ENCODE results near the gene OVCA2. TPM values are rescaled to one million over a fixed set of nuclear protein-coding genes. Genes with fewer than 3 reads are reported as not detected.
A peak's percentile ranks its signal among the peaks of the same experiment; 100 is the strongest.

The OVCA2 gene
- total and polyA plus RNA-seq, 9 donors: 8.7 to 21.8 (median 13.8) TPM

DNA sequence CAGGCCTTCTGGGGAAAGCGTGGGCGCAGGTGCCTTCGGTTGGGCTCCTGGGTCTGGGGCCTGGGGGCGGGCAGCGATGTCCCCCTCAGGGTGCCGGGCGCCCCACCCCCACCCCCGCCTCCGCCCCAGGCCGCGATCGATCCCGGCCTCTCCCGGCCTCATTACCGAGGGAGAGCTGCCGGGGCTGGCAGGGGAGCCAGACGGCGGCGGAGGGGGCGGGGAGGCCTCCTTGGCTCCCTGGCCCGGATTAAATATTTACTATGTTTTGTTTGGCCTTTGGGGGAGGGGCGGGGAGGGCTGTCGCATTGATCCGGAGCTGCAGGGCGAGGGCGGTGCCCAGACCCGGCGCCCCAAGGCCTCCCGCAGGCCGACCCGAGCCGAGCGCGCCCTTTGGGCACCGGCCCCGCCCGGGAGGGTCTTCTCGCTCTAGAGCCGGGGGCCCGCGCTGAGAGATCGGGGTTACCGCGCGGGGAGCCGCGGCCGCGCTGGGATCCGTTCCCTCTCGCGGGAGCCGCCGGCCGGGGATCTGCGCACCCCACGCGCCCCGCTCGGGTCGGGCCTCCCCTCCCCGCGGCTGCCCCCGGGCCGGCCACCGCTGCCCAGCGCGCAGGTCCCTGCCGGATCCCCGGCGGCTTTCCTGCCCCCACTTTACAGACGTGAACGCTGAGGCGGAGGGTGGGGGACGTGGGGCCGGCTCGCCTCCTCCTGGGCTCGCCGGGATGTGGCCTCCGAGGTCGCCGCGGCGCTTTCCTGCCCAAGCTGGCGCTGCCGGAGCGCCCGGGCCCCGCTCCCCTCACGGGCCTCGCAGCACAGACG is 43.7 kb upstream of the OVCA2 start:
- no peak for DNase-seq
- WGBS (ENCODE audit: insufficient coverage): 2% methylated on average over 58 of the region's 92 CpGs
- Histone ChIP-seq H3K27me3 (ENCODE audit: control insufficient read depth, insufficient read depth, low read length) (peaks cover 24% of the 10 kb centered on the region), H3K36me3 (ENCODE audit: control insufficient read depth, insufficient read depth, low read length) (no peaks in the 10 kb centered on the region), H3K4me3 (ENCODE audit: low read length) (no peak overlapping the region), H3K4me1 (ENCODE audit: control insufficient read depth, insufficient read depth, low read length) (peaks cover 36% of the 10 kb centered on the region), H3K27ac (ENCODE audit: low read length) (no peak overlapping the region), H3K9me3 (replicated peaks; ENCODE audit: control insufficient read depth, low read depth, low read length) (no peaks in the 10 kb centered on the region)

GRCh38 chr17:1999557-2000251 is 42.1 kb upstream of the OVCA2 start:
- 29% methylated on average over 10 of the region's 13 CpGs for WGBS (ENCODE audit: insufficient coverage)
- DNase-seq: peak; percentile 81
- Histone ChIP-seq H3K27ac (ENCODE audit: low read length) (peak overlapping the region; percentile 89), H3K9me3 (replicated peaks; ENCODE audit: control insufficient read depth, low read depth, low read length) (no peaks in the 10 kb centered on the region), H3K27me3 (ENCODE audit: control insufficient read depth, insufficient read depth, low read length) (peaks cover 24% of the 10 kb centered on the region), H3K36me3 (ENCODE audit: control insufficient read depth, insufficient read depth, low read length) (no peaks in the 10 kb centered on the region), H3K4me1 (ENCODE audit: control insufficient read depth, insufficient read depth, low read length) (peaks cover 36% of the 10 kb centered on the region), H3K4me3 (ENCODE audit: low read length) (no peak overlapping the region)

DNA sequence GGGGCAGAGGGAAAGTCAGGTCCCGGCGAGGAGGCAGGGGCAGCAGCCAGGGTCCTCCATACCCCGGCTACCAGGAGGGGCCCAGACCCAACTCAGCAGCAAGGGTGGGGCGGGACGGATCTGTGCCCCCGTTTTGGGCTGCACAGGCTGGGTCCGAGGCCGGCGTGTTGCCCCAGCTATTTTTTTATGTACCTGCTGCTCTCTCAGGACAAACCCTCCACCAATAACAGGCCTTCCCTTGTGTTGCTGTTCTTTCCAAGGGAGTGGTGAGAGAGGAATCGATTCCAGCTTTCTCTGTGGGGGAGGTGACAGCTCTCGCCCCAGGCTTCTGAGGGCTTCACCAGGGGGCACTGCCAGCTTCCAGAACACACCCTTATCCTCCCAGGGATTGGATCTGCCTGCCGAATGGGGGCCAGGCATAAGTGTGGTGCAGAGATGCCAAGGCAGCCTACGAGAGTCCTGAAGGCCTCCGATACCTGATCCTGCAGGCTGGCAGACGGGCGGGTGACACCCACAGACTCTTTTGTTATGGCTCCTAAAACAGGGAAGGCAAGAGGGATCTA is 39.0 kb upstream of the OVCA2 start:
- DNase-seq: no peak
- no peaks in the 10 kb centered on the region for H3K36me3 ChIP-seq (ENCODE audit: control insufficient read depth, insufficient read depth, low read length)
- WGBS (ENCODE audit: insufficient coverage): 54% methylated on average over 9 of the region's 16 CpGs
- no peak overlapping the region for H3K27ac ChIP-seq (ENCODE audit: low read length)
- H3K4me1 ChIP-seq (ENCODE audit: control insufficient read depth, insufficient read depth, low read length): peaks cover 24% of the 10 kb centered on the region
- no peak overlapping the region for H3K4me3 ChIP-seq (ENCODE audit: low read length)
- H3K9me3 ChIP-seq (replicated peaks; ENCODE audit: control insufficient read depth, low read depth, low read length): no peaks in the 10 kb centered on the region
- H3K27me3 ChIP-seq (ENCODE audit: control insufficient read depth, insufficient read depth, low read length): peaks cover 2% of the 10 kb centered on the region

DNA sequence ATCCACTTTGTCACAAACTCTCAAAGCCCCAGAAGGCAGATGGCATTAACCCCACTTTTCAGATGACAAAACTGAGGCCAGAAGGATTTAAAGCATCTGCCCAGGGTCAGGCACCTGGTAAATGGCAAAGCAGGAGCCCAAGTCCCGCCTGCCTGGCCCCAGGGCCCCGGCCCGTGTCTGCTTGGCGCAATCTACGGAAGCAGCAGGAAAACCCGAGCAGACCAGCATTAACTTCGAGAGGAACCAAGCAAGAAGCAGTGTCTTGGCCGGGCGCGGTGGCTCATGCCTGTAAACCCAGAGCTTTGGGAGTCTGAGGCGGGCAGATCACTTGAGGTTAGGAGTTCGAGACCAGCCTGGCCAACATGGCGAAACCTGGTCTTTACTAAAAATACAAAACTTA is 38.3 kb upstream of the OVCA2 start:
- Histone ChIP-seq H3K27ac (ENCODE audit: low read length) (no peak overlapping the region), H3K4me3 (ENCODE audit: low read length) (no peak overlapping the region), H3K4me1 (ENCODE audit: control insufficient read depth, insufficient read depth, low read length) (peaks cover 21% of the 10 kb centered on the region), H3K36me3 (ENCODE audit: control insufficient read depth, insufficient read depth, low read length) (no peaks in the 10 kb centered on the region), H3K9me3 (replicated peaks; ENCODE audit: control insufficient read depth, low read depth, low read length) (no peaks in the 10 kb centered on the region), H3K27me3 (ENCODE audit: control insufficient read depth, insufficient read depth, low read length) (no peaks in the 10 kb centered on the region)
- 90% methylated on average over 13 of the region's 13 CpGs for WGBS (ENCODE audit: insufficient coverage)
- no peak for DNase-seq

DNA sequence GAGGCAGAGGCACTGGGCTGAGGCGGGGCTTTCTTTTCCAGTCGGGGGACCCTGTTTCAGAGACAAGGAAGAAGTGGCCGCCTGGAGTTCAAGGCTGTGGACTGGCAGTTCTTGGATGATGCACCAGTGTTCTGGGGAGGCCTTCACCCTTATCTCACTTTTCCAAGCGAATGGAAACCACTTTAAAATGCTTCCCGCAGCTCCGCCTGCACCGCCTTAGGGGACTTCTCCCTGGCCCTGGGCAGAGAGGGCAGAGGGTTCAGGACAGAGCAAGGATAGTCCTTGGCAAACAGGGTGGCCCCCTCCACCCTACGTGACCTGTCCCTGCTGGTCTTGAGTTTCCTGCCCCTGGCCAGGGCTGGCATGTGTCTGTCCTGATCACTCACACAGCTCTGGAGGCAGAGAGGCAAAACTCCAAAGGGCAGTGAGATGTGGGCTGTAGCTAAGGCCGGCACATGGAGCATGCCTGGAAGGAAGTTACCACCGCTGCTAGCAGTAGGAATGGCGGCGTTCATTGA is 37.3 kb upstream of the OVCA2 start:
- Histone ChIP-seq H3K9me3 (replicated peaks; ENCODE audit: control insufficient read depth, low read depth, low read length) (no peaks in the 10 kb centered on the region), H3K36me3 (ENCODE audit: control insufficient read depth, insufficient read depth, low read length) (no peaks in the 10 kb centered on the region), H3K27ac (ENCODE audit: low read length) (no peak overlapping the region), H3K4me1 (ENCODE audit: control insufficient read depth, insufficient read depth, low read length) (peaks cover 12% of the 10 kb centered on the region), H3K4me3 (ENCODE audit: low read length) (no peak overlapping the region), H3K27me3 (ENCODE audit: control insufficient read depth, insufficient read depth, low read length) (no peaks in the 10 kb centered on the region)
- no peak for DNase-seq
- WGBS (ENCODE audit: insufficient coverage): 69% methylated on average over 8 of the region's 12 CpGs

- Histone ChIP-seq H3K27ac (ENCODE audit: low read length) (no peak overlapping the region), H3K27me3 (ENCODE audit: control insufficient read depth, insufficient read depth, low read length) (peaks cover 14% of the 10 kb centered on the region), H3K4me3 (ENCODE audit: low read length) (no peak overlapping the region), H3K4me1 (ENCODE audit: control insufficient read depth, insufficient read depth, low read length) (peaks cover 10% of the 10 kb centered on the region), H3K9me3 (replicated peaks; ENCODE audit: control insufficient read depth, low read depth, low read length) (no peaks in the 10 kb centered on the region), H3K36me3 (ENCODE audit: control insufficient read depth, insufficient read depth, low read length) (no peaks in the 10 kb centered on the region)
- WGBS (ENCODE audit: insufficient coverage): 69% methylated on average over 10 of the region's 15 CpGs
- no peak for DNase-seq
These were observed 33.3 kb upstream of the OVCA2 start for GRCh38 chr17:2008332-2009126.

DNA sequence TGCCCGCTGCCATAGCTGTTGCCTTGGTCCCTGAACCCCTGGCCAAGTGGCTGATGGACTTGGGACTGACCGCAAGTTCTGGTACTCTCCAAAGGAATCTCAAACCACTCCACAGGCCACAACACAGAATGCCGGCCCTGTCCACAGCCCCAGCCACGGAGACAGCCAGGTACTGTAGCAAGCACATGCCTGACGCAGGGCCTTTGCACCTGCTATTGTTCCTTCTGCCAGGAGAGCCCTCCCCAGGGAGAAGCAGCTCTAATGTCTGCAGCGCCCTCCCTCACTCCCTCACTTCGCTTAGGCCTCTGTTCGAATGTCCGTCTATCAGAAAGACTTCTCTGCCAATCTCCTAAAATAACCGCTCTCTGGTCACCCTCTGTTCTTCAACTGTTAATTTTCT is 32.1 kb upstream of the OVCA2 start:
- H3K27ac ChIP-seq (ENCODE audit: low read length): no peak overlapping the region
- no peaks in the 10 kb centered on the region for H3K36me3 ChIP-seq (ENCODE audit: control insufficient read depth, insufficient read depth, low read length)
- 83% methylated on average over 6 of the region's 10 CpGs for WGBS (ENCODE audit: insufficient coverage)
- DNase-seq: no peak
- peaks cover 18% of the 10 kb centered on the region for H3K27me3 ChIP-seq (ENCODE audit: control insufficient read depth, insufficient read depth, low read length)
- H3K4me1 ChIP-seq (ENCODE audit: control insufficient read depth, insufficient read depth, low read length): peaks cover 10% of the 10 kb centered on the region
- H3K9me3 ChIP-seq (replicated peaks; ENCODE audit: control insufficient read depth, low read depth, low read length): no peaks in the 10 kb centered on the region
- H3K4me3 ChIP-seq (ENCODE audit: low read length): no peak overlapping the region

DNA sequence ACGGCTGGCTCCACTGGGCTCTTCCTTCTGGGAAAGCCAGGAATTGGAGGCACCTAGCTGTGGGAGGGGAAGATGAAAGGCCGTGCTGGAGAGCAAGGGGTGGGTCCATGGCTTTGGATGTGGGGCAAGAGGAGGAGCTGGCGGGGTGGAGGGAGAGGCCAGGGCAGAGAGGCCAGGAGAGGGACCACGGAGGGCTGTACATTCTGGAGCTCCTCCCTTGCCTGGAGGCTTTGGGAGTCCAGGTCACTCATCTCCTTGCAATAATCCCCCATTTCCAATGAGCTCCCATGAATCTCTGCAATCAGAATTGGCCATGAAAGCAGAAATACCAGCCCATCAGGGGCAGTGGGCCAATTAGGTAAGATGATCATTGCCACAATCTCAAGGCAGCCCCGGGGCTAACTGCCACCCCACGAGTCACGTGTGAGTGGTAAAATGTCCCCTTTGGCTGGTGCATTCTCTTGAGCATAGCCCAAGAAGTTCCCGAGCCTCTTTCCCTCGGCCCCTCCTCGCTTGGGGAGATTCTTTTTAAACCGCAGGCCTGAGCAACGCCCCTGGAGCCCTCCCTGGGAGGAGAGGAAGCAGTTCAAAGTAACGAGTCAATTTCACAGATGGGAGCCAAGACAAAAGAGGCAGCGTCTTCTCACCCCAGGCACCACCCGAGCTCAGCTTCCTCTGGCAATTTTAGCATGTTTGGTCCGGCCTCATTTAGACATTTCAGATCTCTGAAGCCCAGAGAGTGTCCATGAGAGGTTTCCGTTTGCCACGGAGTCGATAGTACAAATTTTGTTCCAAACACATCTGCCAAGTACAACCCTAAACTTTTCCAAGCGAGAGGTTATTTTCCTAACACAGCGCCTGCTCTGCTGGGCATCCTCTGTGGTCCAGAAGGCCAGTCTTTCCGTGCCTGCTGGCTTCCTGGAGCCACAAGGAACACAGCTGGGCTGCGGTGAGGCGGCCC is 30.1 kb upstream of the OVCA2 start:
- H3K4me3 ChIP-seq (ENCODE audit: low read length): no peak overlapping the region
- H3K4me1 ChIP-seq (ENCODE audit: control insufficient read depth, insufficient read depth, low read length): peaks cover 10% of the 10 kb centered on the region
- peaks cover 29% of the 10 kb centered on the region for H3K27me3 ChIP-seq (ENCODE audit: control insufficient read depth, insufficient read depth, low read length)
- no peaks in the 10 kb centered on the region for H3K36me3 ChIP-seq (ENCODE audit: control insufficient read depth, insufficient read depth, low read length)
- 14% methylated on average over 17 of the region's 24 CpGs for WGBS (ENCODE audit: insufficient coverage)
- H3K9me3 ChIP-seq (replicated peaks; ENCODE audit: control insufficient read depth, low read depth, low read length): no peaks in the 10 kb centered on the region
- DNase-seq: peak; percentile 77
- H3K27ac ChIP-seq (ENCODE audit: low read length): peak overlapping the region; percentile 21

DNA sequence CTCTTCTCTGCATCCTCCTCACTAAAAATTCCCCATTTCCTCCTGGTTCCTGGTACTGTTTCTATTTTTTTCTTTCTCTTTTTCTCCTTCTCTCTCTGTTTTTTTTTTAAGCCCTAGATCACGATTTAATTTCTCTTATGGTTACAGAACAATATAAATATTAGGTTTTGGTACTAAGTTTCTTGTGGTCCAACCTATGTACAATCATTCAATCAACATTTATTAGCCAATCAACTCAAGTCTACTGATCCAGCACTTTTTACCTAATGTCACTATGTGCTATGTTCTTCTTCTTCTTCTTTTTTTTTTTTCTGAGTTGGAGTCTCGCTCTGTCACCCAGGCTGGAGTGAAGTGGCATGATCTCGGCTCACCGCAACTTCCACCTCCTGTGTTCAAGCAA is 29.3 kb upstream of the OVCA2 start:
- H3K4me1 ChIP-seq (ENCODE audit: control insufficient read depth, insufficient read depth, low read length): peaks cover 10% of the 10 kb centered on the region
- no peaks in the 10 kb centered on the region for H3K36me3 ChIP-seq (ENCODE audit: control insufficient read depth, insufficient read depth, low read length)
- 84% methylated on average over 3 of the region's 4 CpGs for WGBS (ENCODE audit: insufficient coverage)
- DNase-seq: no peak
- H3K27ac ChIP-seq (ENCODE audit: low read length): peak overlapping the region; percentile 29
- H3K27me3 ChIP-seq (ENCODE audit: control insufficient read depth, insufficient read depth, low read length): peaks cover 33% of the 10 kb centered on the region
- H3K4me3 ChIP-seq (ENCODE audit: low read length): no peak overlapping the region
- no peaks in the 10 kb centered on the region for H3K9me3 ChIP-seq (replicated peaks; ENCODE audit: control insufficient read depth, low read depth, low read length)
